ENCODE results near the gene JAG1. TPM values are rescaled to one million over a fixed set of nuclear protein-coding genes. Genes with fewer than 3 reads are reported as not detected.
A peak's percentile ranks its signal among the peaks of the same experiment; 100 is the strongest.

JAG1 gene
- total and polyA plus RNA-seq, 5 experiments from 2014 or later, result 0.05 to 0.18 (median 0.06) TPM; not detected in 2

GRCh38 chr20:10686356-10687133 lies 12.7 kb upstream of the JAG1 start:
- no peak for DNase-seq
- POLR2A ChIA-PET, result no interaction called here
- Mint-ChIP-seq H3K27ac (no peak overlapping the region), H3K9me3 (no peaks in the 10 kb centered on the region), H3K36me3 (no peaks in the 10 kb centered on the region), H3K4me3 (no peak overlapping the region), H3K27me3 (peaks cover 6 to 15% (median 11%) of the 10 kb centered on the region in 5 donors), H3K4me1 (no peaks in the 10 kb centered on the region)
- ATAC-seq, result no peak

- ATAC-seq (no peak), DNase-seq (no peak)
- Mint-ChIP-seq H3K27me3 (peaks cover 6 to 22% (median 12%) of the 10 kb centered on the region in 5 donors), H3K4me1 (no peaks in the 10 kb centered on the region), H3K4me3 (no peak overlapping the region), H3K27ac (no peak overlapping the region), H3K36me3 (no peaks in the 10 kb centered on the region), H3K9me3 (no peaks in the 10 kb centered on the region)
- POLR2A ChIA-PET, result no interaction called here
Measured at GRCh38 chr20:10683537-10683936, 9.7 kb upstream of the JAG1 start.

GRCh38 chr20:10682939-10683338 lies 9.1 kb upstream of the JAG1 start:
- DNase-seq (no peak), ATAC-seq (no peak)
- H3K4me1 Mint-ChIP-seq, result no peaks in the 10 kb centered on the region
- no peaks in the 10 kb centered on the region for H3K9me3 Mint-ChIP-seq
- peaks cover 8 to 26% (median 14%) of the 10 kb centered on the region in 5 donors for H3K27me3 Mint-ChIP-seq
- POLR2A ChIA-PET, result no interaction called here
- H3K4me3 Mint-ChIP-seq, result no peak overlapping the region
- no peaks in the 10 kb centered on the region for H3K36me3 Mint-ChIP-seq
- H3K27ac Mint-ChIP-seq, result no peak overlapping the region

GRCh38 chr20:10681494-10681893 lies 7.7 kb upstream of the JAG1 start:
- H3K4me3 Mint-ChIP-seq, result no peak overlapping the region
- H3K27ac Mint-ChIP-seq, result no peak overlapping the region
- POLR2A ChIA-PET, result no interaction called here
- ATAC-seq (no peak), DNase-seq (no peak)
- no peaks in the 10 kb centered on the region for H3K4me1 Mint-ChIP-seq
- H3K9me3 Mint-ChIP-seq, result no peaks in the 10 kb centered on the region
- peaks cover 14 to 34% (median 22%) of the 10 kb centered on the region in 5 donors for H3K27me3 Mint-ChIP-seq
- H3K36me3 Mint-ChIP-seq, result no peaks in the 10 kb centered on the region

- ATAC-seq (no peak), DNase-seq (no peak)
- H3K4me1 Mint-ChIP-seq, result no peaks in the 10 kb centered on the region
- H3K4me3 Mint-ChIP-seq, result no peak overlapping the region
- no peak overlapping the region for H3K27ac Mint-ChIP-seq
- H3K36me3 Mint-ChIP-seq, result no peaks in the 10 kb centered on the region
- H3K27me3 Mint-ChIP-seq, result peaks cover 16 to 37% (median 24%) of the 10 kb centered on the region in 5 donors
- no peaks in the 10 kb centered on the region for H3K9me3 Mint-ChIP-seq
- POLR2A ChIA-PET, result no interaction called here
Measured at GRCh38 chr20:10680571-10680970, 6.8 kb upstream of the JAG1 start.

- ATAC-seq (no peak), DNase-seq (no peak)
- H3K9me3 Mint-ChIP-seq, result no peaks in the 10 kb centered on the region
- peaks cover 0 to 3% (median 0%) of the 10 kb centered on the region in 3 donors for H3K36me3 Mint-ChIP-seq
- POLR2A ChIA-PET, result no interaction called here
- H3K4me3 Mint-ChIP-seq, result no peak overlapping the region
- H3K4me1 Mint-ChIP-seq, result peaks cover 0 to 5% (median 3%) of the 10 kb centered on the region in 4 donors
- H3K27me3 Mint-ChIP-seq, result peaks cover 22 to 41% (median 28%) of the 10 kb centered on the region in 5 donors
- H3K27ac Mint-ChIP-seq, result no peak overlapping the region
Measured at GRCh38 chr20:10679269-10679668, 5.5 kb upstream of the JAG1 start.

- peak overlapping the region in 1 of 10 donors; percentile 69 for H3K4me3 Mint-ChIP-seq
- peaks cover 0 to 3% (median 0%) of the 10 kb centered on the region in 3 donors for H3K36me3 Mint-ChIP-seq
- peaks cover 6 to 20% (median 12%) of the 10 kb centered on the region in 4 donors for H3K4me1 Mint-ChIP-seq
- no peak for ATAC-seq
- POLR2A ChIA-PET, result no interaction called here
- no peaks in the 10 kb centered on the region for H3K9me3 Mint-ChIP-seq
- peaks cover 22 to 45% (median 38%) of the 10 kb centered on the region in 5 donors for H3K27me3 Mint-ChIP-seq
- H3K27ac Mint-ChIP-seq, result no peak overlapping the region
- DNase-seq, result no peak
Measured at GRCh38 chr20:10676518-10676917, 2.7 kb upstream of the JAG1 start.

GRCh38 chr20:10675450-10675848 lies 1.6 kb upstream of the JAG1 start:
- Mint-ChIP-seq H3K27me3 (peaks cover 28 to 56% (median 45%) of the 10 kb centered on the region in 5 donors), H3K4me3 (peak overlapping the region; percentile 53 to 83 (median 68)), H3K36me3 (peaks cover 0 to 3% (median 0%) of the 10 kb centered on the region in 3 donors), H3K4me1 (peaks cover 6 to 28% (median 16%) of the 10 kb centered on the region in 4 donors), H3K27ac (no peak overlapping the region), H3K9me3 (no peaks in the 10 kb centered on the region)
- POLR2A ChIA-PET, result no interaction called here
- DNase-seq, result no peak
- ATAC-seq, result no peak

- no peaks in the 10 kb centered on the region for H3K9me3 Mint-ChIP-seq
- peaks cover 33 to 61% (median 51%) of the 10 kb centered on the region in 5 donors for H3K27me3 Mint-ChIP-seq
- POLR2A ChIA-PET, result no interaction called here
- H3K4me1 Mint-ChIP-seq, result peaks cover 6 to 30% (median 16%) of the 10 kb centered on the region in 4 donors
- H3K27ac Mint-ChIP-seq, result no peak overlapping the region
- peak overlapping the region; percentile 53 to 83 (median 68) for H3K4me3 Mint-ChIP-seq
- peak in 1 of 10 donors; percentile 19 for DNase-seq
- peaks cover 0 to 3% (median 0%) of the 10 kb centered on the region in 3 donors for H3K36me3 Mint-ChIP-seq
- ATAC-seq, result no peak
Measured at GRCh38 chr20:10674684-10675449, 1.1 kb upstream of the JAG1 start.

- Mint-ChIP-seq H3K27ac (no peak overlapping the region), H3K36me3 (peaks cover 0 to 3% (median 0%) of the 10 kb centered on the region in 3 donors), H3K9me3 (no peaks in the 10 kb centered on the region), H3K27me3 (peaks cover 37 to 67% (median 56%) of the 10 kb centered on the region in 5 donors), H3K4me1 (peaks cover 6 to 30% (median 16%) of the 10 kb centered on the region in 4 donors), H3K4me3 (peak overlapping the region; percentile 56 to 88 (median 76))
- no peak for DNase-seq
- POLR2A ChIA-PET, result no interaction called here
- no peak for ATAC-seq
Measured at GRCh38 chr20:10673176-10673841, 490 bp downstream of the JAG1 start.

GRCh38 chr20:10672624-10673127 lies 1.1 kb downstream of the JAG1 start:
- Mint-ChIP-seq H3K9me3 (no peaks in the 10 kb centered on the region), H3K36me3 (peaks cover 0 to 3% (median 0%) of the 10 kb centered on the region in 3 donors)

GRCh38 chr20:10671919-10672623 lies 1.7 kb downstream of the JAG1 start:
- ATAC-seq (no peak), DNase-seq (no peak)
- Mint-ChIP-seq H3K27me3 (peaks cover 37 to 59% (median 49%) of the 10 kb centered on the region in 5 donors), H3K9me3 (no peaks in the 10 kb centered on the region), H3K4me3 (peak overlapping the region; percentile 55 to 85 (median 73)), H3K4me1 (peaks cover 6 to 30% (median 16%) of the 10 kb centered on the region in 4 donors), H3K36me3 (peaks cover 0 to 3% (median 0%) of the 10 kb centered on the region in 3 donors), H3K27ac (no peak overlapping the region)
- POLR2A ChIA-PET, result no interaction called here

More at GRCh38 chr20:10672624-10673127, 1.1 kb downstream of the JAG1 start:
- no peak for DNase-seq
- peak in 1 of 2 donors; percentile 16 for ATAC-seq
- Mint-ChIP-seq H3K4me1 (peaks cover 6 to 30% (median 16%) of the 10 kb centered on the region in 4 donors), H3K27me3 (peaks cover 37 to 63% (median 52%) of the 10 kb centered on the region in 5 donors), H3K4me3 (peak overlapping the region; percentile 55 to 85 (median 73)), H3K27ac (no peak overlapping the region)
- POLR2A ChIA-PET, result no interaction called here
